PC-3 (cell line): ENCODE data around the gene GALNT2. TPM values are rescaled to one million over a fixed set of nuclear protein-coding genes. Genes with fewer than 3 reads are reported as not detected.

ENCODE experiments used
- ATAC-seq: fragments of 200-7000 bp; cut with Tn5 transposase; 2 replicates; pipeline ENCODE4 v1.9.1; 2020; ENCODE audit warnings: mild to moderate bottlenecking, moderate library complexity
- BruUV-seq: library from RNA; stranded (reverse); fragments of 400-500 nt; replicated peaks from 2 replicates; lab custom pipeline; 2021; lab: Mats Ljungman, UMichigan
- CTCF ChIA-PET: fragments of 300-600 bp; sonication (Branson Sonifier 250); formaldehyde crosslinking; loops from one replicate; lab custom pipeline; 2022; ENCODE audit warnings: antibody characterized with exemption; lab: Charles Lee
- POLR2A ChIA-PET: fragments of 300-600 bp; sonication (Branson Sonifier 250); formaldehyde crosslinking; loops from one replicate; lab custom pipeline; 2022; ENCODE audit warnings: antibody characterized with exemption; ENCODE audit not compliant: unreplicated experiment; lab: Charles Lee
- DNase-seq: peaks from one replicate; pipeline ENCODE4 v3.0.0-alpha.2; 2015
- H2AFZ ChIP-seq: fragments of 300-600 bp; sonication (generic); 2 replicates; pipeline ENCODE4 v1.6.0; 2016; ENCODE audit warnings: antibody characterized with exemption, low read length
- H3F3A ChIP-seq: fragments of 300-600 bp; sonication (generic); one replicate; pipeline ENCODE4 v1.6.0; 2017; ENCODE audit warnings: antibody characterized with exemption, low read length, control low read depth, mild to moderate bottlenecking; ENCODE audit not compliant: unreplicated experiment
- H3K27ac ChIP-seq: fragments of 300-600 bp; sonication (generic); 2 replicates; pipeline ENCODE4 v1.5.1; 2016; ENCODE audit warnings: mild to moderate bottlenecking, low read length
- H3K27me3 ChIP-seq: fragments of 300-600 bp; sonication (generic); 2 replicates; pipeline ENCODE4 v1.6.1; 2016; ENCODE audit warnings: low read length, mixed read lengths
- H3K36me3 ChIP-seq: fragments of 300-600 bp; sonication (generic); 2 replicates; pipeline ENCODE4 v1.6.1; 2016; ENCODE audit warnings: low read depth, mixed run types, low read length, mixed read lengths
- H3K4me1 ChIP-seq: fragments of 300-600 bp; sonication (generic); 2 replicates; pipeline ENCODE4 v1.5.1; 2016; ENCODE audit warnings: low read length; ENCODE audit not compliant: insufficient read depth
- H3K4me2 ChIP-seq: fragments of 300-600 bp; sonication (generic); 2 replicates; pipeline ENCODE4 v1.6.0; 2016; ENCODE audit warnings: low read length
- H3K4me3 ChIP-seq: fragments of 300-600 bp; sonication (generic); 2 replicates; pipeline ENCODE4 v1.5.1; 2016; ENCODE audit warnings: mild to moderate bottlenecking, low read length, mixed read lengths
- H3K79me2 ChIP-seq: fragments of 300-600 bp; sonication (generic); 2 replicates; pipeline ENCODE4 v1.6.1; 2017; ENCODE audit warnings: low read length, mixed read lengths
- H3K9ac ChIP-seq: fragments of 300-600 bp; sonication (generic); 2 replicates; pipeline ENCODE4 v1.6.0; 2016; ENCODE audit warnings: mild to moderate bottlenecking, low read length
- H3K9me2 ChIP-seq: fragments of 300-600 bp; sonication (generic); replicated peaks from 2 replicates; pipeline ENCODE4 v1.6.1; 2016; ENCODE audit warnings: mixed run types, low read length, mixed read lengths
- H3K9me3 ChIP-seq: fragments of 300-600 bp; sonication (generic); 2 replicates; pipeline ENCODE4 v1.6.1; 2016; ENCODE audit warnings: low read length, mixed read lengths
- H4K20me1 ChIP-seq: fragments of 300-600 bp; sonication (generic); 2 replicates; pipeline ENCODE4 v1.6.1; 2016; ENCODE audit warnings: low read length, mixed read lengths
- CTCF ChIP-seq: fragments of 300-600 bp; sonication (generic); conservative IDR thresholded peaks from 2 replicates; pipeline ENCODE4 v1.5.1; 2017; ENCODE audit warnings: antibody characterized with exemption, low read depth, mild to moderate bottlenecking, low read length
- EZH2 ChIP-seq: fragments of 300-600 bp; sonication (generic); IDR thresholded peaks from one replicate; pipeline ENCODE4 v1.6.1; 2017; ENCODE audit warnings: antibody characterized with exemption, mild to moderate bottlenecking, low read length; ENCODE audit not compliant: unreplicated experiment
- EZH2phosphoT487 ChIP-seq: fragments of 300-600 bp; sonication (generic); IDR thresholded peaks from 2 replicates; pipeline ENCODE4 v1.6.1; 2018; ENCODE audit warnings: mild to moderate bottlenecking, antibody characterized with exemption, low read length, borderline replicate concordance
- intact Hi-C: fragments of 100-400 bp; cut with micrococcal nuclease; formaldehyde crosslinking; loops from 2 replicates; pipeline ENCODE4 v1.9.0; 2023
- total RNA-seq: library from RNA; depleted of rRNA; stranded (reverse); fragments of >200 nt; gene quantifications from 2 replicates; pipeline ENCODE4 v1.2.3, GENCODE V29; 2014

GALNT2 gene
- total RNA-seq, 1 experiment from 2014 or later = 182 TPM

- peaks cover 11% of the 10 kb centered on the region for H4K20me1 ChIP-seq
- CTCF ChIA-PET = interaction anchor here (0.5 kb wide), 1 partner anchor 626 kb away, joined by 6 read pairs; no protein-coding TSS in a partner anchor
- no peak for TF ChIP-seq CTCF
- no peak for TF ChIP-seq EZH2
- TF ChIP-seq EZH2phosphoT487 = no peak
Measured at GRCh38 chr1:230186874-230187273, 119.8 kb downstream of the GALNT2 start.

GRCh38 chr1:230187290-230187689 lies 120.3 kb downstream of the GALNT2 start:
- Histone ChIP-seq H3K4me3 (no peak overlapping the region), H3K9me2 (no peaks in the 10 kb centered on the region), H2AFZ (no peak overlapping the region), H3K9me3 (no peaks in the 10 kb centered on the region), H3K9ac (no peak overlapping the region), H3K4me1 (peaks cover 23% of the 10 kb centered on the region), H3K27ac (no peak overlapping the region), H3K36me3 (peaks cover 9% of the 10 kb centered on the region; the same call in 1 of the 2 replicates), H4K20me1 (peaks cover 15% of the 10 kb centered on the region), H3F3A (no peaks in the 10 kb centered on the region), H3K27me3 (no peaks in the 10 kb centered on the region), H3K4me2 (no peak overlapping the region), H3K79me2 (peaks cover 93% of the 10 kb centered on the region)
- intact Hi-C loops = loop anchor here (2.0 to 5.0 kb wide), 2 partner anchors 118 to 120 kb away; no protein-coding TSS in a partner anchor
- ChIA-PET POLR2A (interaction anchor here (0.6 kb wide), 1 partner anchor 97 kb away, joined by 5 read pairs; no protein-coding TSS in a partner anchor), CTCF (no interaction called here)
- no peak for TF ChIP-seq EZH2phosphoT487
- no peak for TF ChIP-seq CTCF
- no peak for TF ChIP-seq EZH2
- BruUV-seq = no TSS peak
- DNase-seq (no peak), ATAC-seq (no peak)

More at GRCh38 chr1:230186874-230187273, 119.8 kb downstream of the GALNT2 start:
- Histone ChIP-seq H3K9ac (no peak overlapping the region), H3K4me1 (peaks cover 23% of the 10 kb centered on the region), H3K36me3 (peaks cover 9% of the 10 kb centered on the region; the same call in 1 of the 2 replicates), H3K79me2 (peaks cover 93% of the 10 kb centered on the region), H3F3A (no peaks in the 10 kb centered on the region), H3K27me3 (no peaks in the 10 kb centered on the region), H3K9me2 (no peaks in the 10 kb centered on the region), H3K27ac (peak overlapping the region; percentile 26), H3K4me2 (peak overlapping the region; percentile 60), H2AFZ (no peak overlapping the region), H3K9me3 (no peaks in the 10 kb centered on the region), H3K4me3 (no peak overlapping the region)
- BruUV-seq = no TSS peak
- POLR2A ChIA-PET = interaction anchor here (0.5 to 0.6 kb wide), 3 partner anchors 77 to 416 kb away, joined by 3 to 12 read pairs (median 5); no protein-coding TSS in a partner anchor
- intact Hi-C loops = loop anchor here (1.0 to 5.0 kb wide), 5 partner anchors 16 to 120 kb away; no protein-coding TSS in a partner anchor
- ATAC-seq (no peak), DNase-seq (no peak)

GRCh38 chr1:230188826-230189225 lies 121.8 kb downstream of the GALNT2 start:
- no peak for DNase-seq

More at GRCh38 chr1:230188826-230189225, 121.8 kb downstream of the GALNT2 start:
- Histone ChIP-seq H3F3A (no peaks in the 10 kb centered on the region), H3K79me2 (peaks cover 93% of the 10 kb centered on the region), H3K4me2 (no peak overlapping the region), H3K9me3 (no peaks in the 10 kb centered on the region), H2AFZ (no peak overlapping the region), H4K20me1 (peaks cover 21% of the 10 kb centered on the region), H3K36me3 (peaks cover 13% of the 10 kb centered on the region; the same call in 1 of the 2 replicates), H3K4me1 (peaks cover 23% of the 10 kb centered on the region), H3K27ac (no peak overlapping the region), H3K4me3 (no peak overlapping the region), H3K9me2 (no peaks in the 10 kb centered on the region), H3K9ac (no peak overlapping the region), H3K27me3 (no peaks in the 10 kb centered on the region)
- TF ChIP-seq EZH2phosphoT487 (no peak), EZH2 (no peak), CTCF (no peak)
- intact Hi-C loops = loop anchor here (5.0 kb wide), 1 partner anchor 118 kb away; no protein-coding TSS in a partner anchor
- no TSS peak for BruUV-seq
- ChIA-PET POLR2A (no interaction called here), CTCF (no interaction called here)
- no peak for ATAC-seq
